Coronary artery (tissue), 2 donors: ENCODE data around the gene ARHGAP27.
A peak's percentile ranks its signal among the peaks of the same experiment; 100 is the strongest.

Experiments
- DNase-seq: peaks from one replicate; pipeline ENCODE4 v3.0.0-alpha.2; 2017; ENCODE audit warnings: low spot score
- H3K27ac ChIP-seq, 2 donors: fragments of 200-600 bp; sonication (generic); one replicate each; pipeline ENCODE4 v1.5.1; 2016 to 2019
- H3K4me3 ChIP-seq: fragments of 200-600 bp; sonication (generic); 2 replicates; pipeline ENCODE4 v1.5.1; 2016; ENCODE audit warnings: mild to moderate bottlenecking, moderate library complexity
- CTCF ChIP-seq: fragments of 200-600 bp; sonication (generic); IDR thresholded peaks from one replicate; pipeline ENCODE4 v1.5.1; 2019; ENCODE audit warnings: antibody characterized with exemption

Gene ARHGAP27

GRCh38 chr17:45429339-45430005 lies 3.2 kb downstream of the ARHGAP27 start:
- no peak overlapping the region for H3K27ac ChIP-seq
- no peak for TF ChIP-seq CTCF
- DNase-seq, result no peak

GRCh38 chr17:45428931-45429338 lies 3.7 kb downstream of the ARHGAP27 start:
- no peak for TF ChIP-seq CTCF
- no peak overlapping the region for H3K27ac ChIP-seq
- DNase-seq, result no peak
- H3K4me3 ChIP-seq, result no peak overlapping the region

More at GRCh38 chr17:45429339-45430005, 3.2 kb downstream of the ARHGAP27 start:
- H3K4me3 ChIP-seq, result no peak overlapping the region

- Histone ChIP-seq H3K4me3 (peak overlapping the region; percentile 38), H3K27ac (no peak overlapping the region)
- peak; percentile 95 for TF ChIP-seq CTCF
- DNase-seq, result no peak
Measured at GRCh38 chr17:45428050-45428617, 4.5 kb downstream of the ARHGAP27 start.

GRCh38 chr17:45427181-45427835 lies 5.4 kb downstream of the ARHGAP27 start:
- no peak for DNase-seq
- H3K27ac ChIP-seq, result no peak overlapping the region
- H3K4me3 ChIP-seq, result no peak overlapping the region
- TF ChIP-seq CTCF, result no peak

- no peak for DNase-seq
- TF ChIP-seq CTCF, result no peak
- Histone ChIP-seq H3K4me3 (no peak overlapping the region), H3K27ac (no peak overlapping the region)
Measured at GRCh38 chr17:45426561-45426960, 6.1 kb downstream of the ARHGAP27 start.

GRCh38 chr17:45425984-45426413 lies 6.7 kb downstream of the ARHGAP27 start:
- no peak for TF ChIP-seq CTCF
- Histone ChIP-seq H3K4me3 (no peak overlapping the region), H3K27ac (no peak overlapping the region)
- DNase-seq, result no peak
